Fibroblast of upper back skin (primary cell): ENCODE measurements around the gene SH2D5.

Experiments
- DNase-seq: peaks from one replicate; pipeline ENCODE4 v3.0.0-alpha.2; 2013

The SH2D5 gene

DNA sequence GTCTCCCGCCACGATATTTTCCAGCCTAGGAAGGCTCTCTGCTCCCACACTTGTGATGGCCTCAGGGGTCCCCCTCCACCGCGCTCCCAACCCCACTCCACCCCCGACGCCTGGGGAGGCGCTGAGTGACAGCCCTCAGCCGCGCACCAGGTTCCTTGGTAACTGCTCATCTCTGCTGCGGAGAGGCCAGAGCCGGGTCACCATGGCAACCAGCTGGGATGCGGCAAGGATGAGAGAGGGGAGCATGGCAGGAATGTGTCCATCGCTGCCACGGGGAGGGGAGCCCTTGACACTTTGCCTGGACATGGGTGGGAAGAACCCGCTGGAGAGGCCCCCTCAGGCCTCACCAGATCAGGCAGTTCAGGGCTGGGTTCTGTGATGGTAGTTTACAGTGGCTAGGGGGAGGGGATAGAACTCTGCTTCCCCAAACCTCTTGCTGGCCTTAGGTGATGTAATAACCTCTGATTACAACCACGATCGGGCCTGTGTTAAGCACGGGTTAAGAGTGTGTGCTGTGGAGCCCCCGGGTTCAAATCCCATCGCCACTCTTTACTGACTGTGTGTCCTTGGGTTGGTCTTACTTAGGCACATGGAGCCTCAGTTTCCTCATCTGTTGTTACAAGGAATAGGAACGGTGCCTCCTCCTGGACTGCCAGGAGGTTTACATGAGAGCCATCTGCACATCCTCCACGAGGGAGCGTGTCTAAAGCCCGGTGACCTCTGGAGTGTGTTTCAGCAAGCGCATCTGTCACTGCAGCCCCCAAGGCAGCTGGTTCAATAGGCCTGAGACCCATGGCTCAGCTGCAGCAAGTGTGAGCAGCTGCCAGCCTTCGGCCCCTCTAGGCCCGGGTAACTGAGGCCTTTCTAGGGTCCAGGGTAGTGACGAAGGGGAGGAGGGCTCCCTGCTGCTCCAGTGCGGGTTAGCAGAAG lies 21.0 kb downstream of the SH2D5 start:
- no peak for DNase-seq

DNA sequence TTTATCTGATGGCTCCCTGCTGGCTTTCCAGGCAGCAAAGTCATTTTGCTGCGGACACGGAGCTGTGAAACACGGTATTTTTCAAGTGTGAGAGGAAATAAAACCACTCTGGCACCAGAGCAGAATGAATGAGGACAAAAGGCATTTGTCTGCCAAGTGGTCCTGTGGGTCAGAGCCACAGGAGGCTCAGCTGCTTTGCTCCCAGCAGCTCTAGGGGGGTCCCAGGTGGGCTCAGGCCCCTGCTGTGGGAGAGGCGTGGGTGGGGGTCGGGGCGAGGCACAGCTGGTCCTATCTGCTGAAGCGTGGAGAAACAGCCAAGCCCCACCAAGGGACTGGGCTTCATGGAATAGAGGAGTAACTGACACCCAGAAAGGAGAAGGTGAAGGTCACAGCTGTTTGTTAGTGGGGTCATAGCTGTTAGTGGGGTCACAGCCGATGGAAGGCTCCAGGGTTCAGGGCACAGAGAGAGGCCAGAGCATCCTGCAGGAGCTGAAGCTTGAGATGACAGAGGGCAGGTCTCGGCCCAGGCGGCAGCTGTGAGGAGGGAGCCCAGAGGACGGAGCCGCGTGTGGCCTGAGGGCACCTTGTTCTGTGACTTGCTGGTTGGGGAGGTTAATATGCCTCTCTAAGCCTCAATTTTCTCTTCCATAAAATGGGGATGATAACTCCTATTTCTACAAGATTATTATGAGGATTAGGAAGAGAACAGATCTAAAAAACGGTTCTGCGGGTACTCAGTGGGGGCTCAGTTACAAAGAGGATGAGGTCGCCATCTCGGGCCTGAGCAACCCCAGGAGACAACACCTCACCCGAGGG lies 21.8 kb downstream of the SH2D5 start:
- no peak for DNase-seq

DNA sequence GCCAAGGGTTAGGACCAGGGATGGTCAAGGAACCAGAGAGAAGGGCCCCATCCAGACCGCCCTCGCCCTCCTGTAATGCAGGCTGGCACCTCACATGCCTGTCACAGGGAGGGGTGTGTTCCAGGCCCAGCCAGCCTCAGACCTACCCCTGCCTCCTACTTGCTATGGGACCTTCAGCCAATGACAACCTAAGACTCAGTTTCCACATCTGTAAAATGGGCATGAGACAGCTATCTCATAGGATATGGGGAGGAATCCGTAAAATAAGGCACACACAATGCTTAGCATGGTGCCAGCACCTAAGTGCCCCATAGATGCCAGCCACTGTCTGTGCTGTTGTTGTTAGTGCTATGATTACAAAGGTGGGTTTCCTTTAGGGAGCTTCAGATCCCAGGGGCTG lies 22.6 kb downstream of the SH2D5 start:
- DNase-seq, result no peak

DNA sequence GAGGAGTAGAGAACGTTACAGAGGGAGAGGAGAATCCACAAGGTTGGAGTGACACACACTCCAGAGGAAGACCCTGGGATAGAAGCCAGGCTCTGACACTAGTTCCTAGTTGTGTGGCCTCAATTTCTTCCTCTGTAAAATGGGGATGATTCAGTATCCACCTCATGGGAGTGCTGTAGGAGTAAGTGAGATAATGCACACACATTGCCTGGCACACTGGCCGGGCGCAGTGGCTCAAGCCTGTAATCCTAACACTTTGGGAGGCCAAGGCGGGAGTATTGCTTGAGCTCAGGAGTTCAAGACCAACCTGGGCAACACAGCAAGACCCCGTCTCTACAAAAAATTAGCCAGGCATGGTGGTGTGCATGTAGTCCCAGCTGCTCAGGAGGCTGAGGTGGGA lies 23.6 kb downstream of the SH2D5 start:
- no peak for DNase-seq

DNA sequence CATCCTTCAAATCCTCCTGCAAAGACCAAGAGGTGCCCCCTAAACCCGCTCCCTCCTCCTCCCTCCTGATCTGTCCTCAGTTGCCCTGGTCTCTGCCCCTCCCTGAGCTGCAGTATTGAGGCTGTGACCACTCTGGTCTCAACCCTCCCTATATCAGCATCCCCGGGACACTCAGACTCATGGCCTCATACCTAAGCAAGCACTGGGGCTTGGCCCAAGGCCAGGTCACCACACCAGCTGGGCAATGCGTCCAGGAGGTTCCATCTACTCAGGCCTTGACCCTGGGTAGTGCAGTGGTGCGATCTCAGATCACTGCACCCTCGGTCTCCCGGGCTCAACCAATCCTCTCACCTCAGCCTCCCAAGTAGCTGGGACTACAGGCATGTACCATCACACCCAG lies 24.4 kb downstream of the SH2D5 start:
- no peak for DNase-seq

DNA sequence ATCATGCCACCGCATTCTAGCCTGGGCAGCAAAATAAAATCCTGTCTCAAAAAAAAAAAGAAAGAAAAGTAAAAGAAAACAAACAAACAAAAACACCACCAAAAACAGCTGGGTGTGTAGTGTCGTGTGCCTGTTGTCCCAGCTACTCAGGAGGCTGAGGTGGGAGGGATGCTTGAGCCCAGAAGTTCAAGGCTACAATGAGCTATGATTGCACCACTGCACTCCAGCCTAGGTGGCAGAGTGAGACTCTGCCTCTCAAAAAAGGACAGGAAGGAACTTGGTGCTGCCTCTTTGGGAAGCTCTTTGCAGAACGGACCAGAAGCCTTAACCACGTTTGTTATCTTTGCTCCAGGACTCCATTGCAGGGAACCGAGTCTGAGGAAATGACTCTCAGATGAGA lies 25.7 kb downstream of the SH2D5 start:
- DNase-seq, result no peak

DNA sequence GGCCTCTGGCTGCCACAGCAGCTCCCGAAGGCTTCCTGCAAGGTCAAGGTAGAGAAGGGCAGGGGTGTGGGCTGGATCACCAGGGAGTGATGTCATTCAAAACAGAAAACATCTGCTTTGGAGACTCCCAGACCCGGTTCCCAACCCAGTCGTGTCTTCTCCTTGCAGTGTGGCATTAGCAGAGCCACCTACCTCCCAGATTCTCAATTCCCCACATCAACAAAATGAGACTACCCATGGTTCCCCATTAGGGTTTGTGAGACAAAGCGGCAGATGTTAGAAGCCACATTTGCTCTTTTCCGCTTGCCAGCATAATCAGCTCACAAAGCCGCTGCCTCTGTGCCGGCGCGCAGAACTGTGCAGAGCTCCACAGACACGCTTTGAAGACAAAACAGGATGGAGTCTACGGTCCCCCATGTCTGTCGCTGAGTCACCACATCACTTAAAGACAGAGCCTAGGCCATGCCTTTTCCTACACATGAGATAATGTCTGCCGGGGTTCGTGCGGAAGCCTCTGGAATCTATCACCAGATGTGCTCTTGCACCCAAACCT lies 27.2 kb downstream of the SH2D5 start:
- peak; percentile 45 for DNase-seq

DNA sequence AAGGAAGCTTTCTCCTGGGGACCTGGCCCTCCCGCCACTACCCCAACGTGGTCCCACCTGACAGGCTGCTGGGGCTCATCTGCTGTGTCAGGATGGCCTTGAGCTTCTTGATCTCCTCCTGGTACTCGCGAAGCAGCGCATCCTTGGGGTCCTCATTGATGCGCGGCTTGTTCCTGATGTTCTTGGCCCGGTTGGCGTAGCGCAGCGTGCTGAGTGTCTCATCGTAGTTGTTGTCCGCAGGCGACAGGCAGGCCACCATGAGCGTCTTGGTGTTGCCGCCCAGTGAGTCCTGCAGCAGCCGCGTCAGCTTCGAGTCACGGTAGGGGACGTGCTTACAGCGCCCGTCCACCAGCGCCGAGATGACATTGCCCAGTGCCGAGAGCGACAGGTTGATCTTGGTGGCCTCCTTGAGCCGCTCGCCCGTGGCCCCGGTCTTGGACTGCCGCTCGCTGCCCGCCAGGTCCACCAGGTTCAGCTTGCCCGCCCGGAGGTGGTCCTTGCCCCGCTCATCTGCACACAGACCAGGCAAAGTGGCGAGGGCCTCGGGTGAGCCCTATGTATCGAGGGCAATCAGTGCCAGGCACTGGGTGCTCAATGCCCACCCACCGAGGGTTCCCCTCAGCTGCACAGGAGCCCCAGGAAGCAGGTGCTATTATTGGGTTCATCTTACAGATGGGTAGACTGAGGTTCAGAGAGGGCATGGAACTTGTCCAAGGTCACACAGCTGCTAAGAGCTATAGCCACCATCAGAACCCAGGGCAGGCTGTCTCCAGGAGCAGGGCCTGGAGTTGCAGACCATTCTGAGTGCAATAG lies 27.9 kb downstream of the SH2D5 start:
- DNase-seq, result no peak

DNA sequence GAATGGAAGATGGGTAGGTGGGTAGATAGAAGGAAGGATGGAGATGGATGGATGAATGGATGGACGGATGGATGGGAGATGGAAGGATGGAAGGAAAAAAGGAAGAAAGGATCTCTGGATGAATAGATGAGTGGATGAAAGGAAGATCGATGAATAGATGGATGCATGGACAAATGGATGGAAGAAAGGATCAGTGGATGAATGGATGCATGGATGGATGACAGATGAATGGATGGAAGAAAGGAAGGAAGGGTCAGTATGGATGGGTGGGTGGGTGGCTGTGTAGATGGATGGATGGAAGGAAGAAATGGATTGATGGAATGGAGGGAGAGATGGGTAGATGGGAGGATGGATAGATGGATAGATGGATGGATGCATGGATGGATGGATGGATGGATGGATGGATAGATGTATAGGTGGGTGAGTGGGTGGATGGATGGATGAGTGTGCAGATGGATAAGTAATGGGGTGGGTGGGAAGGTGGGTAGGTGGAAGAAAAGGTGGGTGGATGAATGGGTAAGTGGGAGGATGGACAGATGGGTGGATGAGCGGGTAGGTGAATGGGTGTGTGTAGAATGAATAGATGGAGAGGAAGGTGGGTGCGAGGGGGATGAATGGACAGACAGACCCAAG lies 29.3 kb downstream of the SH2D5 start:
- no peak for DNase-seq

DNA sequence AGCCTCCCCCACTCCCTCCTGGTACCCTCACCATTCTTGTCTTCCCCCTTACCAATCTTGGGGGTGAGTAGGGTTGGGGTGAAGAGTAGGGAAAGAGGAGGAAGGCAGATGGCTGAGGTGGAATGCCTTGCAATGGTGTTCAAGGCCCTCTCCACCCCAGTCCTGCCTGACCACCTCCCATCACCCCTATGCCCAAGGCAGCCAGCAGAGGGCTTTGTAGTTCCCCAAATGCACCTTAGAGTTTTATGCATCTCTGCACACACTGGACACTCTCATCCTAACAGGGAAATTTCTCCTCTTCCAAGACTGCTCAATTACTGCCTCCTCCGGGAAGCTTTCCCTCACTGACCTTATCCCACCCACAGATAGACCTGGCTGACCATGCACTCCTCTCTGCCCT lies 30.1 kb downstream of the SH2D5 start:
- no peak for DNase-seq

DNA sequence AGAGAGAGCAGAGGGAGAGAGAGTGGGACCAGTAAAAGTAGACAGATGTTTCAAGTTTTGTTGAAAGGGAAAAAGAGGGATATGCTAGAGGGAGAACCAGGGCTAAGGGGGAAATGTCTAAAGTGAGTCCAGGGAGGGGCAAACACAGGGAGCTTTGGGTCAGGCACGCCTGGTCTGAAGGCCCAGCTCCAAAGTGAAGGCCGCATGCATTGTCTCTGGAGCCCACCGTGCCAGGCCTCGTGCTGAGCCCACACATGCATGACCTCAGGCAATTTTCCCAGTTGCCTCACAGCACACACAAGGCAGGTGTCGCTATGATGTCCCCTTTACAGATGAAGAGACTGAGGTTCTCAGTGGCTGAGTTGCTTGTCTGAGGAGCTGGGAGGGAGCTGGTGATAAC lies 30.7 kb downstream of the SH2D5 start:
- DNase-seq, result no peak

DNA sequence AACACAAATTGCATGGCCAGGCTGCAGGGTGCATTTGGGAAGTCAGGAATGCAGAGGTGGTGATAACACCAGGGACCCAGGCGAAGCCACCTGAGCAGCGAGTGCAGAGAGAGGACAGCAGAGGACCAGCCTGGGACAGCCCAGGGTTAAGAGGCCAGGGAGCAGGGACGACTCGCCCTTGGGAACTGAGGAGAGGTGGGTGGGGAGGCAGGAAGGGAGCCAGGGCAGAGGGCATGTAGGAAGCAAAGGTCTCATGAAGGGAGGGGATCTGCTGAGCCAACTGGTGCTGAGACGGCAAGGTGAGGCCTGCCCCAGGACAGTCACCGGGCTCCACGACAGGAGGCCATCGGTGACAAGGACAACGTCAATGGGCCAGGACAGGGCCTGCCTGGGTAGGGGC lies 31.1 kb downstream of the SH2D5 start:
- no peak for DNase-seq

DNA sequence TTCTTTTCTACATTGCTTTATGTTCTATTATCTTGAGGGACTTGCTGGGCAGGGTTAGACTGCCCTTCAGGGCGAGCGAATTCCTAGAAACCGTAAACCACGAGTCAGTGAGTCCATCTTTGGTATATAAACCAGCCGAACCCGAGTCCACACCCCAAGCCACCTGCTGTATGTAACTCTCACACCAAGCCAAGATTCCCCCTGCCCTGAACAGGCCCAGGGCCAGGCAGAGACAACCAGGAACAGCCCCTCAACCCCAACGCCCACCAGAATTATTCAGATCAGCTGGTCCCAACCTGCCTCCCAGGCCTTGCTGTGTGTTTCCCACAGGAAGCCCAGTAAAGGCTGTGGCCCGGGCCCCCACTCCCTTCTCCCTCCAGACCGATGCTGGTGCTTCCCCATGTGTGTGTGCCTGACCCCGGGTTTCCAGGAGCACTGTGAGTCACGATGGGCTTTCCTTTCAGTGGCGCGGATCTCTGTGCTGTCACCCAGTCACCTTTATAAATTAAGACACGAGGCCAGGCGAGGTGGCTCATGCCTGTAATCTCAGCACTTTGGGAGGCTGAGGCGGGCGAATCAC lies 31.8 kb downstream of the SH2D5 start:
- DNase-seq, result no peak

DNA sequence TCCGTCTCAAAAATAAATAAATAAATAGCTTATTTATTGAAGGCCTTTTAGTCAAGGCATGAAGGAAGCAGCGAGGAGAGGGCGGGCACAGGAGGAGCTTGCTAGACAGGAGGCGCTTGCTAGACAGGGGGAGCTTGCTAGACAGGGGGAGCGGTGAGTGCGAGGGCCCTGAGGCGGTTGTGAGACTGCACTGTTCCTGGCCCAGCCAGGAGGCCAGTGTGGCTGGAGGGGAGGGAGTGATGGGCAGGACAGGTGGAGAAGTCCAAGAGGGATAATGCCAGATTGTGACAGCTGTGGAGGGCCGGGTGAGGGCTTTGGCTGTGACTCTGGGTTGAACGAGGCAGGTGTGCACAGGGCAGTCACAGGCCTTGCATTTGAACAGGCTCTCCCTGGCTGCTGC lies 32.9 kb downstream of the SH2D5 start:
- DNase-seq, result no peak

DNA sequence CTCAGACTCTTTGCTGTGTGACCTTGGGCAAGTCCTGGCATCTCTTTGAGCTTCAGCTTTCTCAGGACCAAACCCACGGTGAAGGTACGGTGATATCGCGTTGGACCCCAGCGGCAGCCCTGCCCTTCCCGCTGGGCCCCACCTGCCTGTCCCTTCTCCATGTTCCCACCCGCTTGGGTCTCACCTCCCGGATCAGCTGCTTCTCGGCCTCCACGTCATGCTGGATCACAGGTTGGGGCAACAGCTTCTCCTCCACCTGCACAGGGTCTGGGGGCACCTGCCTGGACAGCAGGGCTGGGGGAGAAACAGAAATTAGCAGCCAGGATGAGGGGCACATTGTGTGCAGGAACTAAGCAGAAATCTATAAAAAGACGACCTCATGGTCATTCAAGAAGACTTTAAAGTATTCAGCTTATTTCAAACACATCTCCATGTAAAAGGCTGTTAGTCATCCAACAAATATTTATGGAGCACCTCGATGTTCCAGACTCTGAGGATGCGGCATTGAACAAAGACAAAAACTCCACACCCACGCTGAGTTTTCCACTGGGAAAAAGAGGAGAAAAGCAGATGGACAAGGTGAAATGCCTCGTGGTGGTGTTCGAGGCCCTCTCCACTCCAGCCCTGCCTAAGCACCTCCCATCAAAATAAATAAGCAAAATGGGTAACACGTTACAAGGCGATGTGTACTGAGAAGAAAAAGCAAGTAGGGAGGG lies 34.1 kb downstream of the SH2D5 start:
- DNase-seq, result peak; percentile 84

DNA sequence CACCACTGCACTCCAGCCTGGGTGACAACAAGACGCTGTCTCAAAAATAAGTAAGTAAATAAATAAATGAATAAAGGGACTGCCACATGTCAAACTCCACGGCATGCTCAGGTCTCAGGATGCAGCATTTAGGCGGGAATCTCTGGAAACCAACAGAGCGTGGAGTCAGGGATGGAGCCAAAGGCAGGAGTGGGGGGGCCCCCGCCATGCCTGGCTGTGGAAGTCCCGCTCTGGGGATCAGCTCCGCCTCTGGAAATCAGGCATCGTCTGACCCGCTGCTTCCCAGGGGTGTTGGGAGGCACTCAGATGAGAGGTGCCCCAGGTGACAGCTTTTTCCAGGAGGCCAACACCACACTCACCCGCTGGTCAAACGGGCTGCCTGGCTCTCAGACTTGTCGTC lies 34.9 kb downstream of the SH2D5 start:
- no peak for DNase-seq

DNA sequence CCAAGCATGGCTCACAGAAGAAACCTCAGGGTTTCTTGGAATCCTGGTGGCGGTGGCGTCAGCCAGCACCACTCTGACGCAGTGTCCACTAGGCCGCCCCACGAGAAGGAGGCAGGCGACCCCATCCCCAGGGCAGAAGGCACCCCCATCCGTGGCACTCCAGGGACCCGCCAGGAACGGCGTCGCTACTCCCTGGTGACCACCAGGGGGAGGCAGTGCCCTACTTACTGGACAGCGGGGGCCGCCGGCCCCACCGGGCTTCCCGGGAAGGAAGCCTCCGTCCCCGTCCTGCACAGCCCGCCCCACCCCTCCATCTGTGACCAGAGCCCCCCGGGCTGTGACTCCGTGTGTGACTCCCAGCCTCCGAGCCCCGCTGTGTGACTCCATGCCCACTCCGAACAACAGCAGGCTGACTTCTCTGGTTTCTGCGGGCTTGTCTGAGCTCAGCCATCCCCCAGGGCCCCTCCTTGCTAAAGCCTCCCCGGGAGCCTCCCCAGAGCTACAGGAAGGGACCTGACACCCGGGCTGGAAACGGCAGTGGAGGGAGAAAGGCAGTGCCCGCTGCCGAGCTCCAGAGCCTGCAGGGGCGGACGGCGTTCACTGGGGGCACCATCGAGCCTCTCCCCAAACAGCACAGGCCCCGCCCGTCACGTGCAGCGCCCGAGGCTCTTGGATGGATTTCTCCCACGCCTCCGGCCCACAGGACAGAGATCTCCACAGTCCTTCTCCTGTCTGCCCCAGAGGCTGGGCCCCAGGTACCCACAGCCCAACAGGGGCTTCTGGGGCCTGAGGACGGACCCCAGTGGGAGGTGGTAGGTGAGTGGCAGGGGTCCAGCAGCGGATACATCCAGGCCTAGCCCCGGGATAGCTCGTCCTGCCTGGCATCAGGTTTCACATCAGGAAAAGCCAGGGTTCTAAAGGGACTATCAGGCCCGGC lies 35.8 kb downstream of the SH2D5 start:
- DNase-seq, result peak; percentile 93

DNA sequence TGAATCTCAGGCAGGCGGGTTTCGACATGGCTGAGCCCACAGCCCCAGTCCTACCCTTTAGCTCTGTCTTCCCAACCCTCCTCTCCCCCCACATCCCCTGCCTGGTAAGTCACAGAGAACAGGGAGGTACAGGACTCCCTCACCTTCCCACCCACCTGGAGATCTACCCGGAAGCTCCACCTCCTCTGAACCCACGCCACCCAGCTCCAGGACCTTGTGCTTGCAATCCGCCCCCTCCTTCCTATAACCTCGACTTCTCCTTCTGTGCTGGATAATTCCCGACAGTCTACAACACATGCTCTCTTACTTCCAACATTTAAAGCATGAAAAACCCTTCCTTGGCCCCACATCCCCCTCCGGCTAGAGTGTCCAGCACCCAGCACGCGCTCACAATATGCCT lies 37.0 kb downstream of the SH2D5 start:
- DNase-seq, result no peak

DNA sequence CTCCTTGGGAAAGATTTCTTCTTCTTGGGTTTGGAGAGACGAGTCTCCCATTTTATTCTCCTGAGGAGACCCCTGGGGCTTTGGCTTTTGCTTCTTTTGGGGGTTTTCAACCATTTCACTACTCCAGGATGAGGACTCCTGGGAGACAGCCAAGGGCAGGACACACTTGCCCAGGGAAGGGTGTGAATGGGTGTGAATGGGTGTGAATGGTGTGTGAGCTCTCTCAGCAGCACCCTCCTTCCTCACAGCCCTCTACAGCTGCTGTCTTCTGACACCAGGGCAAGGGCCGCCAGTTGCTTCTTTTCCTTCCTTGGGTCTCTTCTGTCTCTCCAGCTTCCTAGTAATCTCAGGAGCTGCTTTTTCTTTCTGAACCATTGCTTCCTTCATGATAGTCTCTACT lies 38.9 kb downstream of the SH2D5 start:
- DNase-seq, result no peak

DNA sequence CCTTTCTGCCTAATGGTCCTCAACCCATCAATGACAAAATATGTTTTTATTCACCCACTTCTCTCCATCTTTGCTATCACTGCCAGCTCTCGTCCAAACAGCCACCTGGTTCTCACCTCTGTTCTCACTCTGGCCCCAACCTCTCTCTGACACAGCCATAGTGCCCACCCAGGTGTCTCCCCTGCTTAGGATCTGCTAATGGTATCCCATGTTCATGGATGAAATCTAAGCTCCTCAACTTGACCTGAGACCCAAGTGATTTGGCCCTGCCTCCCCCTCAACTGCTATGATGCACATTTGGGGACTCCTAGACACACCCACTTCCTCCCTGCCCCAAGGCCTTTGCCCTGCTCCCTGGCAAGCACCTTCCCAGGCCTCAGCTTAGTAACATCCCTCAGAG lies 40.6 kb downstream of the SH2D5 start:
- DNase-seq, result no peak
